GM12875 (cell line): Measurements from ENCODE around the gene TPSAB1.

Source experiments
- H3K4me3 ChIP-seq: one replicate; pipeline ENCODE4 v1.5.1; 2011; ENCODE audit warnings: low read depth, low read length, control low read depth
- CTCF ChIP-seq: IDR thresholded peaks from 2 replicates; pipeline ENCODE4 v1.5.1; 2011; ENCODE audit warnings: low read depth, mild to moderate bottlenecking, control low read depth, inconsistent platforms, low read length, moderate library complexity, borderline replicate concordance; ENCODE audit not compliant: insufficient read depth

TPSAB1 gene

GRCh38 chr16:1282324-1282973, 41.9 kb downstream of the TPSAB1 start:
- no peak for TF ChIP-seq CTCF
- no peak overlapping the region for H3K4me3 ChIP-seq

- H3K4me3 ChIP-seq: no peak overlapping the region
- TF ChIP-seq CTCF: no peak
Observed at GRCh38 chr16:1283296-1283695, 42.8 kb downstream of the TPSAB1 start.

GRCh38 chr16:1283996-1284616, 43.6 kb downstream of the TPSAB1 start:
- no peak overlapping the region for H3K4me3 ChIP-seq

GRCh38 chr16:1285669-1286512, 45.4 kb downstream of the TPSAB1 start:
- H3K4me3 ChIP-seq: no peak overlapping the region
- no peak for TF ChIP-seq CTCF

More at GRCh38 chr16:1283996-1284616, 43.6 kb downstream of the TPSAB1 start:
- TF ChIP-seq CTCF: no peak

- H3K4me3 ChIP-seq: no peak overlapping the region
- TF ChIP-seq CTCF: no peak
Observed at GRCh38 chr16:1286513-1287094, 46.1 kb downstream of the TPSAB1 start.

- no peak overlapping the region for H3K4me3 ChIP-seq
- no peak for TF ChIP-seq CTCF
Observed at GRCh38 chr16:1287982-1288670, 47.6 kb downstream of the TPSAB1 start.
